HG03565 (cell line): ENCODE data around the gene CLDN22.

ENCODE experiments used
- ATAC-seq: cut with Tn5 transposase; IDR thresholded peaks from one replicate; pipeline ENCODE4 v1.9.1; 2021; ENCODE audit warnings: mild to moderate bottlenecking, moderate library complexity; ENCODE audit not compliant: unreplicated experiment

Gene CLDN22

GRCh38 chr4:183323295-183323694 lies 3.2 kb upstream of the CLDN22 start:
- no peak for ATAC-seq

GRCh38 chr4:183322326-183322725 lies 2.2 kb upstream of the CLDN22 start, which contains the start of gene CLDN24:
TSS of gene CLDN24 (minus strand) at chr4:183322426. CDS start at chr4:183322426, 0 bp downstream.
- no peak for ATAC-seq

GRCh38 chr4:183321516-183321915 lies 1.4 kb upstream of the CLDN22 start:
- ATAC-seq, result no peak

GRCh38 chr4:183321079-183321478 lies 1.0 kb upstream of the CLDN22 start:
- ATAC-seq, result no peak

- no peak for ATAC-seq
Observed at GRCh38 chr4:183318656-183319055, 1.4 kb downstream of the CLDN22 start.

- no peak for ATAC-seq
Observed at GRCh38 chr4:183314806-183315205, 5.3 kb downstream of the CLDN22 start.

- no peak for ATAC-seq
Observed at GRCh38 chr4:183314336-183314735, 5.7 kb downstream of the CLDN22 start.

- no peak for ATAC-seq
Observed at GRCh38 chr4:183312841-183313240, 7.2 kb downstream of the CLDN22 start.

GRCh38 chr4:183306811-183307210 lies 13.3 kb downstream of the CLDN22 start:
- no peak for ATAC-seq

GRCh38 chr4:183304538-183304937 lies 15.5 kb downstream of the CLDN22 start:
- ATAC-seq, result no peak

- ATAC-seq, result peak; percentile 39
Observed at GRCh38 chr4:183304067-183304466, 16.0 kb downstream of the CLDN22 start.

GRCh38 chr4:183303301-183303700 lies 16.8 kb downstream of the CLDN22 start:
- ATAC-seq, result no peak

GRCh38 chr4:183300655-183301054 lies 19.4 kb downstream of the CLDN22 start:
- ATAC-seq, result no peak

GRCh38 chr4:183300070-183300469 lies 20.0 kb downstream of the CLDN22 start:
- no peak for ATAC-seq

- ATAC-seq, result no peak
Observed at GRCh38 chr4:183299464-183299863, 20.6 kb downstream of the CLDN22 start.

GRCh38 chr4:183297675-183298074 lies 22.4 kb downstream of the CLDN22 start:
- peak; percentile 79 for ATAC-seq

- ATAC-seq, result no peak
Observed at GRCh38 chr4:183295711-183296110, 24.4 kb downstream of the CLDN22 start.

GRCh38 chr4:183291070-183291469 lies 29.0 kb downstream of the CLDN22 start:
- no peak for ATAC-seq

GRCh38 chr4:183289688-183290087 lies 30.4 kb downstream of the CLDN22 start:
- ATAC-seq, result no peak

GRCh38 chr4:183288955-183289354 lies 31.1 kb downstream of the CLDN22 start:
- no peak for ATAC-seq

GRCh38 chr4:183287677-183288076 lies 32.4 kb downstream of the CLDN22 start:
- peak; percentile 52 for ATAC-seq

GRCh38 chr4:183287309-183287659 lies 32.8 kb downstream of the CLDN22 start:
- peak; percentile 54 for ATAC-seq

GRCh38 chr4:183286590-183287308 lies 33.3 kb downstream of the CLDN22 start:
- ATAC-seq, result no peak
